Measurements from ENCODE around the gene DTNB.

The DTNB gene

GRCh38 chr2:25585189-25585588, 88.2 kb downstream of the DTNB start:
- DNase-seq (ENCODE audit: extremely low read depth, low read depth) = no peak
- TF ChIP-seq, protein P1, sequence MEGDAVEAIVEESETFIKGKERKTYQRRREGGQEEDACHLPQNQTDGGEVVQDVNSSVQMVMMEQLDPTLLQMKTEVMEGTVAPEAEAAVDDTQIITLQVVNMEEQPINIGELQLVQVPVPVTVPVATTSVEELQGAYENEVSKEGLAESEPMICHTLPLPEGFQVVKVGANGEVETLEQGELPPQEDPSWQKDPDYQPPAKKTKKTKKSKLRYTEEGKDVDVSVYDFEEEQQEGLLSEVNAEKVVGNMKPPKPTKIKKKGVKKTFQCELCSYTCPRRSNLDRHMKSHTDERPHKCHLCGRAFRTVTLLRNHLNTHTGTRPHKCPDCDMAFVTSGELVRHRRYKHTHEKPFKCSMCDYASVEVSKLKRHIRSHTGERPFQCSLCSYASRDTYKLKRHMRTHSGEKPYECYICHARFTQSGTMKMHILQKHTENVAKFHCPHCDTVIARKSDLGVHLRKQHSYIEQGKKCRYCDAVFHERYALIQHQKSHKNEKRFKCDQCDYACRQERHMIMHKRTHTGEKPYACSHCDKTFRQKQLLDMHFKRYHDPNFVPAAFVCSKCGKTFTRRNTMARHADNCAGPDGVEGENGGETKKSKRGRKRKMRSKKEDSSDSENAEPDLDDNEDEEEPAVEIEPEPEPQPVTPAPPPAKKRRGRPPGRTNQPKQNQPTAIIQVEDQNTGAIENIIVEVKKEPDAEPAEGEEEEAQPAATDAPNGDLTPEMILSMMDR (IDR thresholded peaks at IDR 0.05; ENCODE audit: low read depth, low read length) = no peak

- DNase-seq (ENCODE audit: extremely low read depth, low read depth) = no peak
- TF ChIP-seq, protein P1 (IDR thresholded peaks at IDR 0.05; ENCODE audit: low read depth, low read length) = no peak
Observed at GRCh38 chr2:25582077-25582830, 91.1 kb downstream of the DTNB start.

DNA sequence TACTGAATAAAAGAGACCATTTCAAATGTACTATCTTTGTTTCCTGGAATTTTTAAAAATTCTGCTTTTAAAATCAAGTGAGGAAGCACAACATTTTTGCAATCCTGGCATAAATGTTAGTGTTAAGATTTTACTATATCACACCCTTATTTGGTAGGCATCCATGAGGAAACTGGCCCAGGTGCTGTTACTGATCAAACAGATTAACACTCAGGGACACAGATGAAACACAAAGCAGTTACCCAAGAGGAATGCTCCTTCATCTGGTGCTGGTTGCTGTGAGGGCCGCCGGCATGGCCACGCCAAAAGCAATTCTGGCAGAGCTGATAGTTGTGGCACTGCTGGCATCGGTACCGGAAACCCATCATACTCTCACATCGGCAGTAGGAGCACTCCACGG, 96.8 kb downstream of the DTNB start:
- TF ChIP-seq, protein P1 (IDR thresholded peaks at IDR 0.05; ENCODE audit: low read depth, low read length) = no peak
- DNase-seq (ENCODE audit: extremely low read depth, low read depth) = no peak

DNA sequence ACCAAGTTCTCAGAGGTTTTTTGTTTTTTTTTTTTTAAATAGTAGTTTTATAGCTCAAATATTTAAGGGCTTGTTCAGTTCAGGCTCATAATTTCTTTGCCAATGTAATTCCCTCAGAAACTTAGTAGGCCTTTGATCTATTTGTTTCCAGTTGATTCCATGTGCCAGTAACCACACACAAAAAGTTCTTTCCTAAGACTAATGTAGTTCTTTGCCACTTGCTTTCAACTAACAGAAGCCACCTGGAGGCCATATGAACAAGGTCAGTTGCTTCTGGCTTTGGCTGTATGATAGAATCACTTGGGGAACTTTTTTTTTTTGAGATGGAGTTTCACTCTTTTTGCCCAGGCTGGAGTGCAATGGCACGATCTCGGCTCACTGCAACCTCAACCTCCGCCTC, 100.7 kb downstream of the DTNB start:
- no peak for DNase-seq (ENCODE audit: extremely low read depth, low read depth)
- TF ChIP-seq, protein P1 (IDR thresholded peaks at IDR 0.05; ENCODE audit: low read depth, low read length) = no peak

DNA sequence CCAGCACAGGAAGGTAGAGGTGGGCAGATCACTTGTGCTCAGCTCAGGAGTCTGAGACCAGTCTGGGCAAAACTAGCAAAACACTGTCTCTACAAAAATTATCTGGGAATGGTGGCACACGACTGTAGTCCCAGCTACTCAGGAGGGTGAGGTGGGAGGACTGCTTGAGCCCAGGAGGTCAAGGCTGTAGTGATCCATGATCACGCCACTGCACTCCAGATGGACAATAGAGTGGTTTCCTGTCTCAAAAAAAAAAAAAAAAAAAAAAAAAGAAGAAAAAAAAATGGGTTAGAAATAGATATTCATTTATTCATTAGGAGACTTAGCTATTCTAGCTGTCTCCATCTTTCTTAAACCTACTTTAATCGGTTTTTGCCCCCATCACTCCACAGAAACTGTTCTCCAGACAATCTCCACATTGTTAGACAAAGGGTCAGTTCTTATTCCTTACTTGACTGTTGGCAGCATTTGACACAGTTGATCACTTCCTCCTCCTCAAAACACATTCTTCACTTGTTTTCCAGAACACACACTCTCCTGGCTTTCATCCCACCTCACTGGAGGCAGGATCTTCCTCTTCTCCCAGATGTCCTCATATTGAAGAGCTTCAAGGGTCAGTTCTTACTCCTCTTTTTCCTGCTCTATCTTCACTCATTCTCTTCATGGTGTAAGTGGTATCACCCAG, 103.1 kb downstream of the DTNB start:
- DNase-seq (ENCODE audit: extremely low read depth, low read depth) = no peak
- TF ChIP-seq, protein P1 (IDR thresholded peaks at IDR 0.05; ENCODE audit: low read depth, low read length) = no peak

- no peak for DNase-seq (ENCODE audit: extremely low read depth, low read depth)
- TF ChIP-seq, protein P1 (IDR thresholded peaks at IDR 0.05; ENCODE audit: low read depth, low read length) = peak; percentile 43
Observed at GRCh38 chr2:25567406-25567805, 106.0 kb downstream of the DTNB start.

- no peak for DNase-seq (ENCODE audit: extremely low read depth, low read depth)
- TF ChIP-seq, protein P1 (IDR thresholded peaks at IDR 0.05; ENCODE audit: low read depth, low read length) = no peak
Observed at GRCh38 chr2:25566694-25567093, 106.7 kb downstream of the DTNB start.
